GM21723 (cell line): ENCODE data around the gene CFAP251.
"Not testable (repeated sequence)": the region's sequence is repeated elsewhere in the genome, so short reads cannot be mapped to it uniquely, and the experiment has no call there.

Experiments
- ATAC-seq: cut with Tn5 transposase; IDR thresholded peaks from one replicate; pipeline ENCODE4 v1.9.1; 2021; ENCODE audit warnings: mild to moderate bottlenecking, moderate library complexity; ENCODE audit not compliant: unreplicated experiment

Gene CFAP251, protein sequence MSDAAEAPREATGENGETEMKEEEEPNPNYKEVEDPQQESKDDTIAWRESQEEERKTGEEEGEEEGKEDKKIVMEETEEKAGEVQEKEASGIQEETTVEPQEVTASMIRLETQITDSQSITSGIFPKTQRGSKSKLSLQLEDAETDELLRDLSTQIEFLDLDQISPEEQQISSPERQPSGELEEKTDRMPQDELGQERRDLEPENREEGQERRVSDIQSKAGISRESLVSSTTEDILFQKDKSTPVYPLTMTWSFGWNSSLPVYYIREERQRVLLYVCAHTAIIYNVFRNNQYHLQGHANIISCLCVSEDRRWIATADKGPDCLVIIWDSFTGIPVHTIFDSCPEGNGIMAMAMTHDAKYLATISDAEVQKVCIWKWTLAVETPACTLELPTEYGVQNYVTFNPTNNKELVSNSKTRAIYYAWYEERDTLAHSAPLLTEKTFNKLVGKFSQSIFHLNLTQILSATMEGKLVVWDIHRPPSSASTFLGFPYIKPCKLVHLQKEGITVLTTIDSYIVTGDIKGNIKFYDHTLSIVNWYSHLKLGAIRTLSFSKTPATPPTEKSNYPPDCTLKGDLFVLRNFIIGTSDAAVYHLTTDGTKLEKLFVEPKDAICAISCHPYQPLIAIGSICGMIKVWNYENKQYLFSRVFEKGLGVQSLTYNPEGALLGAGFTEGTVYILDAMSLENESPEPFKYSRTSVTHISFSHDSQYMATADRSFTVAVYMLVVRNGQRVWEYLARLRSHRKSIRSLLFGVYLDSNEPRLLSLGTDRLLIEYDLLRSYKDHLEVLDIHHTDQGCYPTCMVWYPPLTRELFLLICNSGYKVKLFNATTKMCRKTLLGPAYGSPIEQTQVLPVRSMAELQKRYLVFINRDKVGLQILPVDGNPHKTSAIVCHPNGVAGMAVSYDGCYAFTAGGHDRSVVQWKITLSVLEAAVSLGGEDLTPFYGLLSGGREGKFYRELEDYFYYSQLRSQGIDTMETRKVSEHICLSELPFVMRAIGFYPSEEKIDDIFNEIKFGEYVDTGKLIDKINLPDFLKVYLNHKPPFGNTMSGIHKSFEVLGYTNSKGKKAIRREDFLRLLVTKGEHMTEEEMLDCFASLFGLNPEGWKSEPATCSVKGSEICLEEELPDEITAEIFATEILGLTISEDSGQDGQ

DNA sequence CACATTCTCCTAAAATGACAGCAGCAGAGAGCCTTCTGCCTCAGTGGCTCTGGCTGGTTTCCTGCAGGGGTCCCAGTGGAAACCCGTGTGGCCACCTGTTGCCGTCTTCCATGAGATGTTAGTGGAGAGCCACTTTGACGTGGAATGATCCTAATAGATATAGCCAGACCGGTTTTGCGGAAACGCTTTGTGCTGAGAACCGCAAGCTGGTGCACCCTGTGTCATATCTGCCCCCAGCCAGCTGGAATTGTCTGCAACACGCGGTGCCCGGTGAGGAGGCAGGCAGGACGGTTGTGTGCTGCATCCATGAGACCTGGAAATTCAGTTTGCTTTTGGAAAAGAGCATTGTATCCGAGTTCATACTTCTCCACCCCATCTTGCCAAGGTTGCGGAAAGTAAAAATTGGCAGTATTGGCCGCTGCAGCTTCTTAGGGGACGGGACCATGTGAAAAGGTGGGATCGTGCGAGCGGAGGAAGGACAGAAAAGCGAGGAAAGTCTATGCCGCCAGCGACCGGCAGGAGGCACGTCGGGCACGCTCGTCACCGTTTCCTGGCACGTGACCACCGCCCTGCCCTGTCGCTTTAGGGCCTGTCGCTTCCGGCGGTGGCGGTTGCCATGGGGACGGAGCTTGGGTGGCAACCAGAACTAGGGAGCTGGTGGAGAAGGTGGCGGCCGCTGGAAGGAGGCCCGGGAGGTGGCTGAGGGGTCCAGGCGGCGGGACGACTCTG lies at the start of gene CFAP251:
Gene CFAP251, plus strand, starts transcription at position 643 of the 729 bp plus-strand sequence. CDS start 2,714 bp downstream, outside the sequence.
- ATAC-seq = peak; percentile 96

DNA sequence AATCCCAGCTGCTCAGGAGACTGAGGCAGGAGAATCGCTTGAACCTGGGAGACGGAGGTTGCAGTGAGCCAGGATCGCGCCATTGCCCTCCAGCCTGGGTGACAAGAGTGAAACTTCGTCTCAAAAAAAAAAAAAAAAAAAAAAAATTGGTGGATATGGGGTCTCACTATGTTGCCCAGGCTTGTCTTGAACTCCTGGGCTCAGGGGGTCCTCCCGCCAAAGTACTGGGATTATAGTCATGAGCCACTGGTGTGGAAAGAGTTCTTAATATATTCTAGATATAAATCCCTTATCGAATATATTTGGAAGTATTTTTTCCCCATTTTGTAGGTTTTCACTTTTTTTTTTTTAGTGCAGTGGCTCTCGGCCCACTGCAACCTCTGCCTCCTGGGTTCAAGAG lies 49.2 kb upstream of the CFAP251 start:
- not testable (repeated sequence) for ATAC-seq

DNA sequence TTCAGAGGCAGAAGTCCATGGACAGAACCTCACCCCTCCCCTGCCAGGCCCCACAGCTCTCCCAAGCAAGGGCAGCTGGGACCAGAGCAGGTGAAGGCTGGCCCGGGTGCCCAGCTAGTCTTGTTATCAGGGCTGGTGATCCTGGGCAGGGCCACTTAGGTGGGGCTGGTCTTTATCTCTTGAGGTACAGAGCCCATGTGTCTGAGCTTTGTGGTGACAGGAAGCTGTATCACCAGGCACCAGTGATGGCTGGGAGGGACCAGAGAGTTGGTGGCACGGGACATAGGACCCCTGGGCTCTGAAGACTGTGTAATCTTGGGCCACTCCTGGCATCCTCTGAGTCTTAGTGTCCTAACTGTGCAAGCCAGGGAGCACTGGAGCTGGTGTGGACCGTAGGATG lies 46.9 kb upstream of the CFAP251 start:
- no peak for ATAC-seq

DNA sequence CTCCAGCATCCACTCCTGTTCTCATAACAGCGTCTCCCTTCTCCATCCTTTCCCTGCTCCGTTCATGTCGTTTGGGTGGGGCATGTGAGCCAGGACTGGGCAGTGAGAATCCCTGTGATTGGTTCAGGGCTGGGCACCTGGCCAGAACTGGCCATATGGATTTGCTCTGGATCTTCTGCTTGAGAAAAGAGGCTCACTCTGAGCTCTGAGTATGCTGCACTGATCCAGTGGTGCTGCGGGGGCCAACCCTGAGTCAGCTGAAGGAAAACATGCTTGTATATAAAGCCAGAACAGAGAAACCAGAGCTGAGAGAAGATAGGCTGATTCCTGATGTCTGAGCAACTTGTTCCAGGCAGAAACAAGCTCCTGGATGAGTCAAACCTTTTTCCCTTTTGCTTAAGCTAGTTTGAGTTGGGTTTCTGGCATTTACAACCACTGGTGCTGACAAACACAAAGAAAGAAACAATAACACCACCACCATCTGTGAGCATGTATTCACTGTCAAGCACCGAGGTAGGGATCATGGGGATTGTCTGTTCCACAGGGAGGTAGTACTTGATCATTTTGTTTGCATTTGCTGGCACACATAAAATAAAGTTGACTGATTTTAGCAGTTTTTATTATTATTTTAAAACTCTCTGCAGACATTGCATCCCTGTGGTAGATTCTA lies 45.7 kb upstream of the CFAP251 start:
- no peak for ATAC-seq

DNA sequence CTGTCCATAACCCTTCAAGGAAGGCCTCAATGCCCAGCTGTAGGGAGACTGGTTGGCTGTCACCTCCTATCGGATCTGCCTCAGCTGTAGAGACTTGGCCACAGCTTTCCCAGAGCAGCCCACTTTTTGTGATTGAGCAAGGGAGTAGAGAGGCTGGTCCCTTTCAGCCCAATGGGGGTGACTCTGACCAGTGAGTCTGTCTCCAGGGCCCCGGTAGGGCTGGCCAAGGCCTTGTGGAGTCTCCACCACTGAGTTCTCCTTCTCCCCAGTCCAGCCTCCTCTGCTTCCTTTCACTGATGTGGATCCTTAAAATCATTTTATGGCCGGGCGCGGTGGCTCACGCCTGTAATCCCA lies 45.2 kb upstream of the CFAP251 start:
- ATAC-seq = no peak

DNA sequence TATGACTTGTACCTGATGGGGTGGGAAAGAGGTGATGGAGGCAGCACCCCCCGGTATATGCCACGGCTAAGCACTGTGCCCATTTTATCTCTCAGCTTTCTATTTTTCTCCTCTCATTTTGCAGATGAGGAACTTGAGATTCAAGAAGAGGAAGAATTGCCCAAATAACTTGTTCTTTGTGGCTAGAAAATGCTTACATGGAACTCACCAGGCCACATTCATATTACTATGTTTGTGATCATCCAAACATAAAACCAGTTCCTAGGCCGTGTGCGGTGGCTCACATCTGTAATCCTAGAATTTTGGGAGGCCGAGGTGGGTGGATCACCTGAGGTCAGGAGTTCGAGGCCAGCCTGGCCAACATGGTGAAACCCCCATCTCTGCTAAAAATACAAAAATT lies 44.3 kb upstream of the CFAP251 start:
- ATAC-seq = no peak

DNA sequence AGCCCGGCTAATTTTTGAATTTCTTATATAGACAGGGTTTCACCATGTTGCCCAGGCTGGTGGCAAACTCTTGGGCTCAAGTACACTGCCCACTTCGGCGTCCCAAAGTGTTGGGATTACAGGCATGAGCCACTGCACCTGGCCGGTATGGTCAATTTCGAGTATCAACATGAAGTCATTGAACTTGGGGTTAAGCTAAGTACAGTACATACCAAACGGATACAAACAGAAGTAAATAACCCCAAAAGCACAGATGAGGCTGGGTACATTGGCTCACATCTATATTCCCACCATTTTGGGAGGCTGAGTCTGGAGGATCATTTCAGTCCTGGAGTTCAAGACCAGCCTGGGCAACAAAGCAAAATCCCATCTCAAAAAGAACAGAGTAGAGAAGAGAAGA lies 42.8 kb upstream of the CFAP251 start:
- no peak for ATAC-seq

DNA sequence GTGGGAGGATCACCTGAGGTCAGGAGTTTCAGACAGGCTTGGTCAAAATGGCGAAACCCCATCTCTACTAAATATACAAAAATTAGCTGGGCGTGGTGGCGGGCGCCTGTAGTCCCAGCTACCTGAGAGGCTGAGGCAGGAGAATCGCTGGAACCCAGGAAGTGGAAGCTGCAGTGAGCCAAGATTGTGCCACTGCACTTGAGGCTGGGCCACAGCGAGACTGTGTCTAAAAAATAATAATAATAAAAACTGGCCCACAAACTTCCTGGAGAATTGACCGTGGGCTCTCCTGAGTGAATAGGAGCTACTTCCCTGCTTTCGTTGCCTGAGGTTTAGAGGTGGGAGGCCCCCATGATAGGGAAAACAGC lies 42.3 kb upstream of the CFAP251 start:
- not testable (repeated sequence) for ATAC-seq

DNA sequence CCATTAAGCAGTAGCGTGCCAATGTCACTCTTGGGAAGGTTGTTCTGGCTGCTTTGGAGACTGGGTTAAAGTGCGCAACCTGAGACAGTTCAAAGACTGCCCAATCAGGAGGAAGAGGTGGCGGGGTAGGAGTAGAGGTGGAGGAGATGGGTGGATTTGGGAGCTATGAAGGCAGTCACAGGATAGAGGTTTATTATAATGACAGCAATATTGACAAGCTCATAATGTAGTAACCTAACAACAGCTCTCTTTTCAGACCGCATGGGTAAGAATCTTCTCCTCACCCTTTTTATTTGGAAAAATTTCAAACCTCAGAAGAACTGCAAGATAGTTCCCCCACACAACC lies 35.1 kb upstream of the CFAP251 start:
- no peak for ATAC-seq

DNA sequence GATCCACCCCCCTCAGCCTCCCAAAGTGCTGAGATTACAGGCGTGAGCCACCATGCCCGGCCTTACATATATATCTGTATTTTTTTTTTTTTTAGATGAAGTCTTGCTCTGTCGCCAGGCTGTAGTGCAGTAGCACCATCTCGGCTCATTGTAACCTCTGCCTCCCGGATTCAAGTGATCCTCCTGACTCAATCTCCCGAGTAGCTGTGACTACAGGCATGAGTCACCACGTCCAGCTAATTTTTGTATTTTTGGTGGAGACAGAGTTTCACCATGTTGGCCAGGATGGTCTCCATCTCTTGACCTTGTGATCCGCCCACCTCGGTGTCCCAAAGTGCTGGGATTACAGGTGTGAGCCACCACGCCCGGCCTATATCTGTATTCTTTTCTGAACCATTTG lies 33.3 kb upstream of the CFAP251 start:
- not testable (repeated sequence) for ATAC-seq

DNA sequence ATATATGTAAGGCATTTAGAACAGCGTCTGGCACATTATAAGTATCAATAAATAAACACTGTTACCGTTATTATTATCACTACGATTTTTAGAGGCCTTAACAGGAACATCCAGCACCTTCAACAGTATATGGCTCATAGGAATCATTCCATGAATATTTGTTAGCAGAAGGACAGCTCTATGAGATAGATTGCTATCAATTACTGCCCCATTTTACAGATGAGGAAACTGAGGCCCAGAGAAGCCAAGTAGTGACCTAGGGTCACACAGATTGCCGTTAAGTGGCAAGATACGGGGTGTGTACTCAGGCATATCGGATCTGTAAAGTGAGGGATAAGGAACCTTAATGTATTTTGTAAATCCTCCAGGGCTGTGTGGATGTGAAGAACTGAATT lies 30.3 kb upstream of the CFAP251 start:
- no peak for ATAC-seq

DNA sequence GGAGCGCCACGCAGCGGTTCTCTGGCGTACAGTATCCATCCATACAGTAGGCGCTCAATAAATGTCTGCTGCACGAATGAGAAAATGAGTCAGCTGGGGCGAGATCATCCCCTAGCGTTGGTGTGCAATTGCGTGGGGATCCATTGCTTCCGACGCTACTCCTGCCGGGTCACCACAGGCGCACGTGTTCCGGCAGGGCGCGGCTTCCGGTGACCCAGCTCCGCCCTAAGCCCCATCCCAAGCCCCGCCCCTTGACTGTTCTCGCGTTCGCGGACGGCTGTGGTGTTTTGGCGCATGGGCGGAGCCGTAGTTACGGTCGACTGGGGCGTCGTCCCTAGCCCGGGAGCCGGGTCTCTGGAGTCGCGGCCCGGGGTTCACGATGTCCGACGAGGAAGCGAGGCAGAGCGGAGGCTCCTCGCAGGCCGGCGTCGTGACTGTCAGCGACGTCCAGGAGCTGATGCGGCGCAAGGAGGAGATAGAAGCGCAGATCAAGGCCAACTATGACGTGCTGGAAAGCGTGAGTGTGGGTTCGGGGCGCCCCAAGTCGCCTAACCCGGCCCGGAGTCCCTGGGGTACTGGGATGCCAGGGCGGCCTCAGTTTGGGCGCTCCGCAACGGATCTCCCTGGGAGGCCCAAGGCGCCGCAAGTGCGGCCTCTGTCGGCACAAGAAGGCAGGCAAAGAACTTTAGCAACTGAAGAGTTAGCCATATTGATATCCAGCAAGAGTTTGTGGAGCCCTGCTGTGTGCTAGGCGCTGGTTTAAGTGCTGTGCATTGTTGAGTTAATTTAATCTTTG lies 29.7 kb upstream of the CFAP251 start, which contains the start of gene PSMD9:
Gene PSMD9, plus strand, starts transcription at position 313 of the 796 bp plus-strand sequence. Its CDS starts 67 bp downstream, at position 380.
- ATAC-seq = peak; percentile 84

DNA sequence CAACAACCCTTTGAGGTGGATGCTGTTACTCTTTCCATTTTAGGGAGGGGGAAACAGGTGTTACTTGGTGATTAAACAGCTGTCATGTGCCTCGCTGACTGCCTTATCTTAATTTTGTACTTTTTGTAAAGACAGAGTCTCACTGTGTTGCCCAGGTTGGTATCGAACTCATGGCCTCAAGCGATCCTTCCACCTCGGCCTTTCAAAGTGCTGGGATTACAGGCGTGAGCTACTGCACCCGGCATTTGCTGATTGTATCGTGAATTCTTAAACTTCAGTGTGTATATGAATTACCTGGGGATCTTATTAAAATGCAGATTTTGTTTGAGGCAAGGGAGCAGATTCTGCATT lies 29.1 kb upstream of the CFAP251 start:
- ATAC-seq = no peak

DNA sequence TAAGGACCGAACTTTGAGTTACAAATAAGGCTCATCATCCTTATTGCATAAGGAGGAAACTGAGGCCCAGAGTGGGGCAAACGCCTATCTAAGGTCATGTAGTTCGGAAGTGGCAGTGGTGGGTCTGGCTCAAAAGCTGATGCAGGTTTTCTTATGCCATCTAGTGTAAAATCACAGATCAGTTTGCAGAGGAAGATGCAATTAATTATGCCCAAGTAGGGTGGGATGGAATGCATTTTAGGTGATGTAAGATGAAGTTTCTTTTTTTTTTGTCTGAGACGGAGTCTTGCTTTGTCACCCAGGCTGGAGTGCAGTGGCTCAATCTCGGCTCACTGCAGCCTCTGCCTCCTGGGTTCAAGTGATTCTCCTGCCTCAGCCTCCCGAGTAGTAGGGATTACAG lies 28.7 kb upstream of the CFAP251 start:
- not testable (repeated sequence) for ATAC-seq

DNA sequence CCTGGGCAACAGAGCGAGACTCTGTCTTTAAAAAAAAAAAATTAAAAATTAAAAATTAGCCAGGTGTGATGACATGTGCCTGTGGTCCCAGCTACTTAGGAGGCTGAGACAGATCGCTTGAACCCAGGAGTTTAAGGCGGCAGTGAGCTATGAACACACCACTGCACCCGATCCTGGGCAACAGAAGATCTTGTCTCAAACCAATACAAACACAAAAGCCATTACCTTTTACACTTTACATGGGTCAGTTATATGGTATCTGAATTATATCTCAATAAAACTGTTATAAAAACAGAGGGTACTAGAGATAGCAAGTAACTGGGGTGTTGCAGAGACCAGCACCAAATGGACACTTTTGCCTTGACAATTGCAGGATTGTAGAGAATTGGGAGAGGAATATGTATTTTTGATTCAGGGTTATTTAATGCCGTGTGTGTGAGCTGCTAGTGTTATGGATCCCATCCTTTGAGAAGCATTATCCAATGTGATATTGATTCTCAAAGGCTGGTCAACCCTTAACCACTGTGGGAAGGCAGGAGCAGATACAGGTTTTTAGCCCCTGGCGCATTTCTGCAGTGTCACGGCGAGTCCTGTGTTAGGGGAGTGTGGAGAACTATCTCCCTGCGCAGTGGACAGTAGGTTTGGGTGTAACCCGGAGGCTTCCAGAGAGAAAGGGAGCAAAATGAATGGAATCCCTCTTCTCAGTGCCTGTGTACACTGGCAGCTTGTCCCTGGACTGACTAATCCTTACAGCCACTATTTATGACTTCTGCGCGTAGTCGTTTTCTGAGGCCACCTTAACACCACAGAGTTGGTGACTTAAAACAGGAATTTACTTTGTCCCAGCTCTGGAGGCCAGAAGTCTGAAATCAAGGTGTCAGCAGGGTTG lies 25.5 kb upstream of the CFAP251 start:
- ATAC-seq = no peak

DNA sequence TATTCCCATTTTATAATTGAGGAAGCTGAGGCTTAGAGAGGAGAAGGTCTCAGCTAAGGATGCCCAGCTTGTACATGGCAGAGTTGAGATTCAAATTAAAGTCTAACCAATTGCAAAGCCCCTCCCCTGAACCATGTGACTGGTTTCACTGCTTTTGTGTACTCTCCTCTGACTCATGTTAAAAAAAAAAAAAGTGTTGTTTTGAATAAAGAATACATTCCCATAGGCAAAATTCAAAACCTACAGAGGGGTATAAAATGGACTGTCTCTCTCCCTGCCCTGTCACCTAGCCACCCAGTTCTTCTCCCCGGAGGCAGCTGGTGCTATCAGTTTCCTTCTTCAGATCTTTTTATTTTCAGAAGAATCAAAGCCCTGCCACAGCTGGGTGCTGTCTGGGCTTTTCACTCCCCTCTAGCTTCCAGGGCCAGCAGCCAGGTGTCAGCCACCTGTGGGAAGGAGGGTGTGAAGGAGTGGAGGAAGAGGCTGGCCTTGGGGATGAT lies 24.4 kb upstream of the CFAP251 start:
- ATAC-seq = no peak

DNA sequence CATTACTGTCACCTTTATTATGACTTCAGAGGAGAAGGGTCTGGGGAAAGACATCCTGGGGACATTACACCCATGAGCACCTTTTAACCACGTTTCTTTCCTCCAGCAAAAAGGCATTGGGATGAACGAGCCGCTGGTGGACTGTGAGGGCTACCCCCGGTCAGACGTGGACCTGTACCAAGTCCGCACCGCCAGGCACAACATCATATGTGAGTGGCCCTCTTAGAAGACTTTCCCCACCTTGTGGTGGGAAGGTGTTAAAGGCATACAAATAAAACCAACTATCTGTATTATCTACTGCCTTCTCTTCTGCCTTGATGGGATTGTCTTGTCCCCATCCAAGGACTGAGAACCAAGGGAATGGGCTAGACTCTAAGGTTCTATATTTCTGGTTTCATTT lies 23.8 kb upstream of the CFAP251 start:
- no peak for ATAC-seq

DNA sequence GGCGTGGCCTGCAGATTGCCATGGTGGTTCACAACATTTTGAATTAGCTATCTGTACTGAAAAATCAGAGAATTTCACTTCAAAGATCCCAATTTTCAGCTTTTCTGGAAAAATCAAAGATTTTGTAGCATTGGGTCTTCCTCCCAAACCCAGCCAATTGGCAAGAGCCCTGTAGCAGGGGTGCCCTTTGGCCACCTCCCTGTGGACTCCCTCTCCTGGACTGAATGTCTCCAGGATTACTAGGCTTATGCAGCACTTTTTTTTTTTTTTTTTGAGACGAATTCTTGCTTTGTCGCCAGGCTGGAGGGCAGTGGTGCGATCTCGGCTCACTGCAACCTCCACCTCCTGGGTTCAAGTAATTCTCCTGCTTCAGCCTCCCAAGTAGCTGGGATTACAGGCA lies 20.1 kb upstream of the CFAP251 start:
- no peak for ATAC-seq
